ENCODE measurements around the gene ALDH9A1.
"Not testable (repeated sequence)": the region's sequence is repeated elsewhere in the genome, so short reads cannot be mapped to it uniquely, and the experiment has no call there.

ALDH9A1 gene

DNA sequence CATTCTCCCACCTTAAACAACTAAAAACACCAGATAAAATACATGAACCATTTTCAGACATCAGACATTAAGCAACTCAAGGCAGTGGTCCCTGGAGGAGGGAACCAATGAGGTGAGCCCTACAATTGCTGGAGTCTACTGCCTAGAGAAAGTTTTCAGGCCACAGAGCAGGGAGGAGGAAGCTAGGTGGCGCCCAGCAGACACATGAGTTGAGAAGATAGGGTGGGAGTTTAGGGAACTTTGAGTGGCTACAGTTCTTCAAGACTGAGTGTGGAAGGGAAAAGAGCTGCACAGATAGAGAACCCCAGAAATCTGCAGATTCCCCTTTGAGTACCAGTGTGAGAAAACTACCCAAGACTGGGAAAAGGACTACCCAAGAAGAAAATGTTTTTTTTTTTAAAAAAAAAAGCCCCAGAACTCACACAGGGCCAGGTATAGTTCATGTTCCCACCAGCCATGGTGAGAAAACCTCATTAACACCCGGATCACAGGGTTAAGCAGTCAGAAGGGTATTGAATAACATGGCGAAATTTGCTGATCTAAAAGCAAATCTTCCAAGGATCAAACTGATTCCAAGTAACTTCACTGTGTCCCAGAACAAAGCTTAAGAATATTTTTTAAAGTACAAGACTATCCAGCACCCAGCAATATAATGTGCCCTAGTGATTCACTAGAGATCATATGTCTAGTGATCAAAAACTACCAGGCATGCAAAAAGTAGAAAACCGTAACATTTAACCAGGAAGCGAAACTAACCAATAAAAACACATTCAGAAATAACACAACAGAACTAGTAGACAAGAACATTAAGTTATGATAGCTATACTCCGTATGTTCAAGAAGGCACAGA, 12.0 kb downstream of the ALDH9A1 start:
- DNase-seq = no peak

DNA sequence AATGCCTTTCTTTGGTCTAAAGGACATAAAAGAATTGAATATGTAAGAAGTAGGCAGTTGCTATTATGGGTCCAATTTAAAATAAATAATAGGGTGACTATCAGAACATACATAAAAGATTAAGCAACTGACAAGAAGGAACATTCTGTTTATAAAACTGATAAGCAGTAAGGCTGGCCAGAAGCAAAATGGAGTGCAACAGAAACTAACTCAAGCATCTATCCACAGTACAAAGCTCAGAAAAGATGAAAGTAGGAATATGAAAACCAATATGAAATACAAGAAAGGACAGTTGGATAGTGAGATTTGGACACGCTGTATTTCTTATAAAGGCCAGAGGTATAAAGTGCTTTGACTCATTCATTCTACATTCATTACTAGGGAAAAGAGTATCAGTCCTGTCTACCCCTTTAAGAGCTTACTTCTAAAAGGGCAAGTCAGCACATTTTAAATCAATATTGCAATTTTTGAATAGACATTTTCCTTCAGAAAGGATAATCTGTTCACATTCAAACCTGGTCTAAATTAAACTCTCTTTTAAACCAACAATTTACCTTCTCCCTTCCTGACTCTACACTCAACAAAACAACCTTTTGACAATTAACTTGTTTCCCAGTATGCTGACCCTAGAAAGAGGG, 14.4 kb downstream of the ALDH9A1 start:
- DNase-seq = no peak

DNA sequence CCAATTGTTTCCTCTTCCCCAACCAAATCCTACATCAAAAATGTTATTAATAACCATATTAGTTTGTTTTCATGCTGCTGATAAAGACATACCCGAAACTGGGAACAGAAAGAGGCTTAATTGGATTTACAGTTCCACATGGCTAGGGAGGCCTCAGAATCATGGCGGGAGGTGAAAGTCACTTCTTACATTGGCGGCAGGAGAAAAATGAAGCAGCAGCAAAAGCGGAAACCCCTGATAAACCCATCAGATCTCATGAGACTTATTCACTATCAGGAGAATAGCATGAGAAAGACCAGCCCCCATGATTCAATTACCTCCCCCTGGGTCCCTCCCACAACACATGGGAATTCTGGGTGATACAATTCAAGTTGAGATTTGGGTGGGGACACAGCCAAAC, 17.6 kb downstream of the ALDH9A1 start:
- DNase-seq = not testable (repeated sequence)

DNA sequence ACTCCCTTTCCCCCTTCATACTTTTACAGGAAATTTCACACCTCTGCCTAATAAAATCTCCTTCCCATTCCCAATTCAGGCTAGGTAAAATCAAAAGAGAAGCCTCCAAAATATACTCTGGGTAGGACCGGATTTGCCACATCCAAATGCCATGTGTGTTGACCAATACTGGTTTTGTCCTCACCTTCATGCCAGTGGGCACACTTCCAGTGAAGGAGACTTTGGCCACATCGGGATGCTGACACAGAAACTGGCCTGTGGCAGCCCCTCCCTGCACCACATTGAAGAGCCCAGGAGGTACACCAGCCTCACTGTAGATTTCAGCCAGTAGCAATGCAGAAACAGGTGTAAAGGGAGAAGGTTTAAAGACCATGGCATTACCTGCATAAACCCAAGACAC, 18.1 kb downstream of the ALDH9A1 start:
- no peak for DNase-seq

DNA sequence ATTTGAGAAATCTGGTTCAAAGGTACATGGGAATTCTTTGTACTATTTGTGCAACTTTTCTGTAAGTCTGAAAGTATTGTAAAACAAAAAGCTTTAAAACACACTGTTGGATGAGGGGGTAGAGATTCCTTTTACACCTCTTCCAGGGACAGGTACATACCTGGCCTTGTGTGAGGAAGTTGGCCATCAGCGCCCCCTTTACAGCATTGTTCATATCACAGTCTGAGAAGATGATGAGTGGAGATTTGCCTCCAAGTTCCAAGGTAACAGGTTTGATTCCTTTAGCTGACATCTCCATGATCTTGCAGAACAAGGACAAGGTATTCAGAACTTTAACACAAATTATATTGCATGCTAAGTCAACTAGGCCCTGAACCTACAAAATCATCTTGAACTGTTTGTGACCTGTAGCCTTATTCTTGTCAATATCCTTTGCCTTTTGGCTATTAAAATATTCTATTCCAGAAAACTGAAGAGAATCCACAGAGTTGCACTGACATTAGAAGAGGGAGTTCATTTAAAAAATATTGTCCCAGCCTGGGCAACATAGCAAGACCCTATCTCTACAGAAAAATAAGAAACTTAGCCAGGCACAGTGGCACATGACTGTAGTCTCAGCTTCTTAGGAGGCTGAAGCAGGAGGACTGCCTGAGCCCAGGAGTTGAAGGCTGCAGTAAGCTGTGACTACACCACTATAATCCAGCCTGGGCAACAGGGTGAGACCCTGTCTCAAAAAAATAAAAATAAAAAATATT, 18.9 kb downstream of the ALDH9A1 start:
- no peak for DNase-seq

DNA sequence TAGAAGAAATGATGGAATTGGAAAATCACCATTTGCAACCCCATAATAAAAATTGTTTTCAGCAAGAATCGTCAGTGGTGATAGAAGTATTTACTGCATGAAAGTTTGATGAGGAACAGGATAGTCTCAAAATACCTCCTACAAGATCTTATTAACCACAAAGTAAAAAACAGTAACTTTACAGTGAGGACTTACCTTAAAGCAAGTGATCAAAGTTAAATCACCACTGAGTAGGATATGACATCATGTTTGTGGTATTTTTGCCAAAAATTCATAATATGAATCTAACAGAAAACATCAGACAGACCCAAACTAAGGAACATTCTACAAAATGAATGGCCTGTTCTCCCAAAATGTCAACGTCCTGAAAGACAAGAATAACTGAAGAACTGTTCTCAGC, 19.9 kb downstream of the ALDH9A1 start:
- DNase-seq = no peak

DNA sequence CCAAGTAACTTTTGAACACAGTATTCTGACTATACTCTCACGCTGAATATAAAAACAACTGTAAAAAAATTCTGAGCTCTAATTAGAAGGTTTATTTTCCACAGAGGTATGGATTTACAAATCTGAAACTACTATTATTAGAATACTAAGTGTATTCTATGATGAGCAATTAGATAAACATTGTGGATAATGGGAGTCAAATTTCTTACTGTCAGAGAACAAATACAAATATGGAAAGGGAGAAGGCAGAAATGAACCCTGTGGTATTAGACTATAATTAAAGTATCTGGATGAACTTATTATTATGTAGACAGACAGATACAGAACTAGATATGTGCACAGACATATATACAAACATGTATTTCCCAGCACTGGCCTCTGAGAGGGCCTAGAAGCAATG, 22.6 kb downstream of the ALDH9A1 start:
- DNase-seq = no peak

DNA sequence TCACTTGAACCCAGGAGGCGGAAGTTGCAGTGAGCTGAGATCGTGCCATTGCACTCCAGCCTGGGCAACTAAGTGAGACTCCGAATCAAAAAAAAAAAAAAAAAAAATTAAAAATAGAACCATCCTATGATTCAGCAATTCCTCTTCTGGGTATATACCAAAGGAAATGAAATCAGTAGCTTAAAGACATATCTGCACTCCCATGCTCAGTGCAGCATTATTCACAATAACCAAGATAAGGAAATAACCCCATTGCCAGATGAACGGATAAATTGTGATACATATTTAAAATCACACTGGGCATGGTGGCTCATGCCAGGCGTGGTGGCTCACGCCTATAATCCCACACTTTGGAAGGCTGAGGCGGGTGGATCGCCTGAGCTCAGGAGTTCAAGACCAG, 23.8 kb downstream of the ALDH9A1 start:
- no peak for DNase-seq

DNA sequence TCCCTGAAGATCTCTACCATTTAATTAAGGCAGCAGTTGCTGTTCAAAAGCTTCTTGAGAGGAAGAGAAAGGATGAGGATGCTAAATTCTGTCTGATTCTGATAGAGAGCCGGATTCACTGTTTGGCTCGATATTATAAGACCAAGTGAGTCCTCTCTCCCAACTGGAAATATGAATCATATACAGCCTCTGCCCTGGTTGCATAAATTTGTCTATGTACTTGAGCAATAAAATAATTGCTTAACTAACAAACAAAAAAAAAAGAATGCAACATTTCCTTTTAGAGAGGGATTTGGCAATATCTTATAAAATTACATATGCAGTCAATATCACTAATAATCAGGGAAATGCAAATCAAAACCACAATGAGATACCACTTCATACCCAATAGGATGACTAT, 26.8 kb downstream of the ALDH9A1 start:
- DNase-seq = no peak

DNA sequence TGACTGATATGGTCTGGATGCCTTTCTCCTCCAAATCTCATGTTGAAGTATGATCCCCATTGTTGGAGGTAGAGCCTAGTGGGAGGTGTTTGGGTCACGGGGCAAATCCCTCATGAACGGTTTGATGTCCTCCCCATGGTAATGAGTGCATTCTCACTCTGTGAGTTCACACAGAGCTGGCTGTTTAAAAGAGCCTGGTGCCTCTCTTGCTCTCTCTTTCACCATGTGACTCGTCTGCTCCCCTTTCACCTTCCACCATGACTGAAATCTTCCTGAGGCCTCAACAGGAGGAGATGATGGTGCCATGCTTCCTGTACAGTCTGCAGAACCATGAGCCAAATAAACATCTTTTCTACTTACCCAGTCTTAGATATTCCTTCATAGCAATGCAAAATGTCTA, 30.2 kb downstream of the ALDH9A1 start:
- no peak for DNase-seq

DNA sequence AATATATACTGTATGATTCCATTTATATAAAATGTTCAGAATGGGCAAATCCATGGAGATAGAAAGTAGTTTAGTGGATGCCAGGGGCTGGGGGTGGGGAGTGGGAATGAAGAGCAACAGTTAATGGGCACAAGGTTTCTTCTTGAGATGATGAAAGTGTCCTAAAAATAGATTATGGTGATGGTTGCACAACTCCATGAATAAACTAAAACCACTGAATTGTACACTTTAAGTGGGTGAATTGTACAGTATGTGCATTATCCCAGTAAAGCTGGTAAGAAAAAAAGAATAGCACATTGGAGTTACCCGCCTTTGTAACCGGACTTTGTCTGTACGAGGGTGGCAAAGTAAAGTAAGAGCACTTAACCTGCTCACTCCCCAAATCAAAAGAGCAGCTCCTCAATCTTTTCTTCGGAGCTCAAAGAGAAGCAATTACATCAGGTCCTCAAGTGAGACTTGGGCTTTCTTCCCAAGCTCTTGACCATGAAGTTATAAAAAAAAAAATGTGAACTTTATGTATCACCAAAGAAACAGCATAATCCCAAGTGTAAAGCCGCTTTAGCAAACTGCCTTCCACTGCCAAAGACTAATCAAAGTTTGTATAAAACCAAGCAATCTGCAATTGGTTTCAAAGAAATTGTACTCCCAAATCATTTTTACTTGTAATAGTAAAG, 32.1 kb downstream of the ALDH9A1 start:
- no peak for DNase-seq

DNA sequence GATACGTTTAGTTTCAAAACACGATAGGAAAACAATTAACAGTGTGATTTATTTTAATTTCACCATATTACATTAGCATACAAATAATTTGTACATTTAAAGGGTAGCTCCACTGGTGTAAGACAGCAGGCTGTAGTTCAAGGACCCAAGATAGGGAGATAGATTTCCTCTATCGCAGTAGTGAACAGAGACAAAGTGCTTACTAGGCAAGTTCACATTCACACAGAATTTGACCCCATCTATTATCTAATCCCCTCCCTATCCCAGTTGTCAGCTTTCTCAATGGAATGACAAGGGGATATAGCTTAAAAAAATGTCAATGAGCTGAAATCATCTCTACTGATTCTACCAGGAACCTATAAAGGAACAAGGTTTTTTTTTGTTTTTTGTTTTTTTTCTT, 36.2 kb downstream of the ALDH9A1 start:
- DNase-seq = no peak

DNA sequence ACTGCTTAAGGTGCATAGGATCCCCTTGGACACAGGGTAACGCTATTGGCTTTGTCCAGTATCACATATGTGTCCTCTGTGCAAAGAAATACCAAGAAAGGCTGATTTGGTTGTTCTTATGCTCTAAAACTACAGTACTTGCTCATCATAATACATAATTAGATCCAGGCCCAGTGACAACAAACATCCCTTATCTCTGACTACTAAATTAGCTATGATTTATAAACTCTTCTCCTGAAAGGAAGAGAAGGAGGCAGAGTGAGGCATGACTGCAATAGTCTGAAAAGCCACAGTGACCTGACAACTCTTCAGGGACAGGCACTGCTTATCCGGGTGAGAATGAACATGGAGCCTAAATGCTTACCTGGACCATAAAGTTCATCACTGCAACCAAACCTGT, 36.7 kb downstream of the ALDH9A1 start:
- no peak for DNase-seq

DNA sequence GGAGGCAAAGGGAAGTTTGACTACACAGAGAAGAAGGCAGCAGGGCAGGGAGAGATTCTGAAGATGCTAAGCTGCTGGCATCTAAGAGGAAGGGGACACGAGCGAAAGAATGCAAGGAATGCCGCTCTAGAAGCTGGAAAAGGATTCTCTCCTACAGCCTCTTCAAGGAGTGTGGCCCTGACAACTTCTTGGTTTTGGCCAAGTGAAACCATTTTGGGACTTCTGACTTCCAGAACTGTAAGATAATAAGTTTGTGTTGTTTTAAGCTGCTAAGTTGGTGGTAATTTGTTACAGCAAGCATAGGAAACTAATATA, 38.8 kb downstream of the ALDH9A1 start:
- no peak for DNase-seq

DNA sequence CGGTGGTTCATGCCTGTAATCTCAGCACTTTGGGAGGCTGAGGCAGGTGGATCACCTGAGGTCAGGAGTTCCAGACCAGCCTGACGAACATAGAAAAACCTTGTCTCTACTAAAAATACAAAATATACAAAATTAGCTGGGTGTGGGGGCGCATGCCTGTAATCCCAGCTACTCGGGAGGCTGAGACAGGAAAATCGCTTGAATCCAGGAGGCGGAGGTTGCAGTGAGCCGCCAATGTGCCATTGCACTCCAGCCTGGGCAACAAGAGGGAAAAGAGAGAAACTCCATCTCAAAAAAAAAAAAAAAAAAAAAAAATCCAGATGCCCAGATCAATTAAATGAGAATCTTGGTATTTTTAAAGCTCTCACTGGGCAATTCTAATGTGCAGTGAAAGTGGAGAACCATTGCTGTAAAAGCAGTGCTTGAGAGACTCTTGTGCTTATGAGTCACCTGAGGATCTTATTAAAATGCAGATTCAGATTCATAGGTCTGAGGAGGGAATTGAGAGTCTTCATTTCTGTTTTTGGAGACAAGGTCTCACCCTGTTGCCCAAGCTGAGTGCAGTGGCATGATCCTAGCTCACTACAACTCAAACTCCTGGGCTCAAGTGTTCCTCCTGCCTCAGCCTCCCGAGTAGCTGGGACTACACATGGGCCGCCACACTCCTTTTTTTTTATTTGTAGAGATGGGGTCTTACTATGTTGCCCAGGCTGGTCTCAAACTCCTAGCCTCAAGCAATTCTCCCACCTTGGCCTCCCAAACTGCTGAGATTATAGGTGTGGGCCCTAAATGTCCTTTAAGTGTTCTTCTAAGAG, 39.4 kb downstream of the ALDH9A1 start:
- DNase-seq = not testable (repeated sequence)

DNA sequence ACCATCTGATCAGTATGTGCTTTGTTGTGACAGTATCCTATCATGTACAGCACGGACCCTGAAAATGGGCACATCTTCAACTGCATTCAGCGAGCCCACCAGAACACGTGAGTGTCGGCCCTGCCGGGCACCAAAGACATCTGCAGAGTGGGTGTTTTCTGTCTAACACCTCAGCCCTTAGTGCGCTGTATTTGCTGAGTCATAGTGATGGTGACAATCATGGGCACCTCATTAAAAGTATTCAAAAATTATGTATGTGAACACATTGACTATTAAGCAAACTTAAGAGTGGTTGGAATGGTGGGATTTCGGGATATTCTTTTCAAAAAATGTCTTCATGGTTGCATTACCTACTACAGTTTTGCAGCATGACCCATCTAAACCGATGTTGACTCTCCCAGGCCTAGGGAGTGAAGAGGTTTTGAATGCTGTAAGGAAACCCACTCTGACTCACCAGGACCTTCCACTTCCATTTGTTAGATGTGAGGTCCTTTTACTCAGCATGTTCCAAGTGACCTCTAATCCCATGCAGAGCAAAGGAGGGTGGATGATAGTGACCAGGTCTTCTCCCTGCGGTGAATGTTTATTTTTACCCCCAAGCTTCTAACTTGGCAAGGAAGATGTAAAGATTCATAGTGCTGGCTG, 47.3 kb downstream of the ALDH9A1 start:
- no peak for DNase-seq

DNA sequence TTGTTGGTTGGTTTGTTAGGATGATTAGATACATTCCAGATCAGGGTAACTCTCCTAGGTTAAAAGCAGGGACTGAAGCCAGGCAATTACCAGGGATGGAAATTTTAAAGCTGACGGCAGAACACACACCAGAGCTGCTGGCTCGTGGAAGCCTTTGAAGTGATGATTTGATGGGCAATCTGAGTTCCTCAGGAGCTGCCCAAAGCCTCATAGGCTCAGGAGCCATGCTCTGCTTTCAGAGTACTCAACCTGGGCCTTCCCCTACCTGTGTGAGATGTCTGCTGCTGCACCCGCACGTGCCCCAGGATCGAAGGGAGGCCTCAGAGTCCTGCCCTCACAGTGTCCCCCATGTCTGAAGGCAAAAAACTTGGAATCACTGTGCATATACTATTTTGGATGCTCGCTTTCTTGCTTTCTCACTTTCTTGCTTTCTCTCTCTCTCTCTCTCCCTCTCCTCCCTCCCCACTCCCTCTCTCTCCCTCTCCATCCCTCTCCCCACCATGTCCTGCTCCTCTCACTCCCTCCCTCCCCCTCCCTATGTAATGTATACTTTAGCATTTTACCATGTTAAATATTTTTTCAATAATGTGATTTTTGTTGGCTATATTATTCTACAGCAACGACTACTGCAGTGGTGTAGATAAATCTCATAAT, 49.3 kb downstream of the ALDH9A1 start:
- no peak for DNase-seq

DNA sequence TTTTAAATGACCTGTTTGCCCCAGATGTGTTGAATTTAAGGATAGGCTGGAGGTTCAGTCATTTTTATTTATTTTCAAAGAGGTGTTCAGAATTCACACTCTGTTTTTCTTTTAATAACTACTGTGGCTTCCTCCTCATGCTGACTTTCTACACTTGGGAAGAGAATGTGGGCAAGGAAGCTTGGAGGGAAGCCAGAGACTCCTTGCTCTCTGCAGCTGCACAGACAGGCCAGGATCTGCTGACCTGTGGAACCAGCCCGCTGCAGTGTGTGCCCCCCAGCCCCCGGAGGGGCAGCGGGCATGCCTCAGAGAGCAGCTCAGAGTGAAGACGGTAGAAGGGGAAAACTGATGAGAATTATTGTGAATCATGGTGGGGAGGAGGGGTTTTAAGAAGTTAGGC, 50.4 kb downstream of the ALDH9A1 start:
- DNase-seq = no peak

DNA sequence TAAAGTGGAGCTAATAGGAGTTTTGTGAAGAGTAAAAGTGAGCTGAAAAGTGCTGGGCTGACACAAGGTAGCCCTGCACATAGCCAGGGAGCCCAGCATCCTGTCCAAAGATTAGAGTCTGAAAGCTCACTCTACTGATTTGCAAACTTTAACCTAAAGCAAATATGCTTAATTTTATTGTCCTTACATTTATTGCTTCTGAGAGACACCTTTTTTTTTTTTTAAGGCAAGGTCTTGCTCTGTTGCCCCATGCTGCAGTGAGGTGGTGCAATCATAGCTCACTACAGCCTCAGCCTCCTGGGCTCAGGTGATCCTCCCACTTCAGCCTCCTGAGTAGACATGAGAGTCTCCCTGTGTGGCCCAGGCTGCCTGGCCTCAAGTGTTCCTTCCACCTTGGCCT, 50.8 kb downstream of the ALDH9A1 start:
- DNase-seq = no peak

DNA sequence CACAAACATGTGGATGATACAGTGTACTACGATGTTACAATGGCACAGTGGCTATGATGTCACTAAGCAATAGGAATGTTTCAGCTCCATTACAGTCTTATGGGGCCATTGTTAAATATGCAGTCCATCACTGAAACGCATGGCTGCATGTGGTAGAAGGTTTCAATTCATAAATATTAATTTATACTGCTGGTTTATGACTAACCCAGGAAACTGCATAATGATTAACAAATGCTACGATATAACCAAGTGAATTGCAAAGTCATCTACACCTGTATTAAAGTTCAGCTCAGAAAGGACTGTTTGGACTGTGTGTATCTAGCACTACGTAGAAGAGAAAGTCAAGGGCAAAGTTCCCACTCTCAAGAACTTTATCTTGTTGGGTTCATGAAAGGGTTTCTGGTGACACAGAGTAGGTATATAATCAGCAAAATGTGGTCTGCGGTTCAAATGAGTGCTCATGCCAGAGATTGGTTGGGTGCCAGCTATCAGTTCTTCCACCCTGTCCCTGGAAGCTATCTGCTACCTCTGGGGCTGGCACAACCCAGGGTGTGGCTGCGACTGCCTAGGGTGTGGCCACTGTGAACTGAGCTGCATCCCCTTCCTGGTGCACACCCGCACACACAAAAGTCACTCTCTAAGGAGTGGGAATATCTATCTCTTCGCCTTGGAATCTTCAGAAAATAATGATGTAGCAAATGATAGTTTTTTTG, 52.6 kb downstream of the ALDH9A1 start:
- no peak for DNase-seq

All from NCI-H510A treated with DMSO at 0.1 percent for 48 hours (cell line).